D721Med (cell line): ENCODE measurements around the gene NOL11.
"Not testable (repeated sequence)": the region's sequence is repeated elsewhere in the genome, so short reads cannot be mapped to it uniquely, and the experiment has no call there.

Experiments
- DNase-seq: peaks from one replicate; pipeline ENCODE4 v3.0.0; 2011; ENCODE audit warnings: low spot score; ENCODE audit not compliant: insufficient read length
- FAIRE-seq: peaks from 2 replicates; lab custom pipeline; 2011; peaks lifted over from hg19 to GRCh38; lab: Jason Lieb, UNC
- TF ChIP-seq, protein P1 (sequence below): IDR thresholded peaks from 2 replicates; pipeline ENCODE4 v1.5.1; 2012; ENCODE audit warnings: mild to moderate bottlenecking, control low read depth; ENCODE audit not compliant: insufficient read depth; ENCODE audit errors: missing control alignments

NOL11 gene

DNA sequence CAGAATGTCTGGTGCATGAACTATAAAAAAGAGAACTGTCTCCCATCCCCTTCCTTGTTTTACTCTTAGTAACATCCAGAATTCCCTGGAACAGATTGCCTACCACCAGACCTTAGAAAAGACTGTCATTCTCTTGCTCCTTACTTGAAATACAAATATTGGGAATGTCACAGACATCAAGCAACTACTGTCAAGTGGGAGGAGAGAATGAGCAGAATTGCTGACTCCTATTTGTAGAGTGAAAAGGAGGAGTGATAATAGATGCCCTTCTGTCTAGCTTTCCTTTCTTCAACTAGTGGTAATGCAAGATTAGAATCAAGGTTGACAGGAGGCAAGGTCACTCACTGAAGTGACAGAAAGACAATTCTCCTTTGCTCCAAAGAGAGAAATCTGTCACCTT is 23.9 kb upstream of the NOL11 start:
- TF ChIP-seq, protein P1, sequence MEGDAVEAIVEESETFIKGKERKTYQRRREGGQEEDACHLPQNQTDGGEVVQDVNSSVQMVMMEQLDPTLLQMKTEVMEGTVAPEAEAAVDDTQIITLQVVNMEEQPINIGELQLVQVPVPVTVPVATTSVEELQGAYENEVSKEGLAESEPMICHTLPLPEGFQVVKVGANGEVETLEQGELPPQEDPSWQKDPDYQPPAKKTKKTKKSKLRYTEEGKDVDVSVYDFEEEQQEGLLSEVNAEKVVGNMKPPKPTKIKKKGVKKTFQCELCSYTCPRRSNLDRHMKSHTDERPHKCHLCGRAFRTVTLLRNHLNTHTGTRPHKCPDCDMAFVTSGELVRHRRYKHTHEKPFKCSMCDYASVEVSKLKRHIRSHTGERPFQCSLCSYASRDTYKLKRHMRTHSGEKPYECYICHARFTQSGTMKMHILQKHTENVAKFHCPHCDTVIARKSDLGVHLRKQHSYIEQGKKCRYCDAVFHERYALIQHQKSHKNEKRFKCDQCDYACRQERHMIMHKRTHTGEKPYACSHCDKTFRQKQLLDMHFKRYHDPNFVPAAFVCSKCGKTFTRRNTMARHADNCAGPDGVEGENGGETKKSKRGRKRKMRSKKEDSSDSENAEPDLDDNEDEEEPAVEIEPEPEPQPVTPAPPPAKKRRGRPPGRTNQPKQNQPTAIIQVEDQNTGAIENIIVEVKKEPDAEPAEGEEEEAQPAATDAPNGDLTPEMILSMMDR: no peak
- no peak for FAIRE-seq
- no peak for DNase-seq

DNA sequence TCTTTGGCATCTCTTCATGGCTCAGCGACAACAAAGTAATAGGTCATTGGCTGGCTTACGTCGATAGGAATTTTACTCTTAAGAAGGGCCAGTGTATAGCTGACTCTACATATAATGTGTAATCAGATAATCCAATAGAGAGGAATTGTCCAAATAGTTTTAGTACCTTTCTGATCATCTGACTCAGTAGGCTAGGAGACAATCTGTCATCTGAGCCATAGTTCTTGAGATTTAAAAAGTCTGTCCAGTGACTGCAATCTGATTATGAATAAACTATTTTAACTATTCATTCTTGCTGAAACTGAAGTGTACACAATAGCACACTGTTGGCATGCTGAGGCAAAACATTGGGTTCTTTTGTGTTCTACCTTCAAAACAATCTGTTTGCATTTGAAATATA is 21.4 kb upstream of the NOL11 start:
- DNase-seq (no peak), FAIRE-seq (no peak)
- TF ChIP-seq, protein P1: no peak

DNA sequence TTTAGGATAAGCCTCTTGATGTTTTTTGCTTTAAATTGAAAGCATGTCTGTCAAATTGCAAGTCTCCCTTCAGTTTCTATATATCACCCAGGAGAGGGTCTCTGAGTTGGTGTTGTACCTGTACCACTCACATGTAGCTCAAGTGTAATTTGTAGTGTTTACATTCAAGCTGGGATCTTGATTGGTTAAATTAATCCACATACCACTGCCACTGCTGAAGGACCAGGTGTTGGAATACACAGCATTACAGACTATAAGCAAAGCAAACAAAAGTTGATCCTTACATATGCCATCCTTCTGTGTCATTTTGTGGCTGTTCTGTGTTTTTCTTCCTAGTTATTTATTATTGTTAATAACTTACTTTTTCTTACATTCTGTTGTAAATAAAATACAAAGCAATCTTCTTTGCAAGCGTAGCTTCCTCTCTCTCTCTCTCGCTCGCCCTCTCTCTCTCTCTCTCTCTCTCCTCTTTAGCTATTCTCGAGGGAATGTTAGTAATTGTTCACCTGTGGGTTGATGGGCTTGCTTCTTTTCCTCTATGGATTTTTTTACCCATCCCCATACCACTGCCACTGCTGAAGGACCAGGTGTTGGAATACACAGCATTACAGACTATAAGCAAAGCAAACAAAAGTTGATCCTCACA is 20.8 kb upstream of the NOL11 start:
- no peak for FAIRE-seq
- no peak for DNase-seq

DNA sequence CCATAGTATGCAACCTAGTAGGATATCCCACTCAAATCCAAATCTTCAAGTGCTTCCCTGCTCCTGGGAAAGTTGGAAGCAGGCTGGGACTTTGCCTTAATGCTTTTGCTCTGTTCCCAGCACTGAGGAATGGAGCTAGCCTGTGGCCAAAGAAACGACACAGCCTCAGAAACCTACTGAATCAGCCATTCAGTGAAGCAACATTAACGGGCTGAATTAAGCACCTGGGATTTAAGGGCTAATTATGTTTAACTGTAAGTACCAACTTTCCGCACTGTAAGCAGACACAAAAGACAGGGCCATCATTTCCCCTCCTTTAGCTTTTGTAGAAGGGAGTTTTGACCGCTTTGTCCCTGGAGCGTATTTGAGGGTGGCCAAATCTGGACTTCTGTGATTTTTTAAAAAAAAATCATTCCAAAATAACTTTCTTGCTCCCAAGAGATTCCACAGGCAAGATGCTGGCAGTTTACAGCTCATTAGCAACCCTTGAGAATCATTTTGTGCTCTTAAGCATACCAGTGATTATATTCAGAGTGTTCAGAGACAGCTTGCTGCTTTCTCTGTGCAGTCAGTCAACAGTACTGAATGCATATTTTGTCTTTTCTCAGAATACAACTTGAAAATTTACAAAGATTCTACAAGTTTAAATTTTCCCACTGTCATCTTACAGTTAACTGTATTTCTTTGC is 17.6 kb upstream of the NOL11 start:
- DNase-seq: no peak
- no peak for FAIRE-seq
- TF ChIP-seq, protein P1: no peak

More for the DNA sequence above, 20.8 kb upstream of the NOL11 start:
- TF ChIP-seq, protein P1: no peak

DNA sequence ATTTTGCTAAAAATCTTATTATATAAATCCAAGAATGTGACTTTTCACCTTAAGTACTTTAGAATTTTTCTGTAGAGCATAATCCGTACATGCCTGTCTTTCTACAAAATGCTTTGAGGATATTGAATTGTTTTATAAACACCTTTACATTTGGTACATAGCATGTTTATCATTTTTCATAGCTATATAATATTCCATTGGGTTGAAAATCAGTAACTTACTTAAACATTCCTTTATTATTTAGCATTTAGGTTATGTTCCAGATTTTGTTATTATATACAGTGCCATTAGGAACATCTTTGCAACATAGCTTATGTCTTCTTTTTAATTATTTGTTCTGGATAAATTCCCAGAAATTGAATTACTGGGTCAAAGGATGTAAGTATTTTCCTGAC is 17.0 kb upstream of the NOL11 start:
- FAIRE-seq (no peak), DNase-seq (no peak)
- TF ChIP-seq, protein P1: no peak

DNA sequence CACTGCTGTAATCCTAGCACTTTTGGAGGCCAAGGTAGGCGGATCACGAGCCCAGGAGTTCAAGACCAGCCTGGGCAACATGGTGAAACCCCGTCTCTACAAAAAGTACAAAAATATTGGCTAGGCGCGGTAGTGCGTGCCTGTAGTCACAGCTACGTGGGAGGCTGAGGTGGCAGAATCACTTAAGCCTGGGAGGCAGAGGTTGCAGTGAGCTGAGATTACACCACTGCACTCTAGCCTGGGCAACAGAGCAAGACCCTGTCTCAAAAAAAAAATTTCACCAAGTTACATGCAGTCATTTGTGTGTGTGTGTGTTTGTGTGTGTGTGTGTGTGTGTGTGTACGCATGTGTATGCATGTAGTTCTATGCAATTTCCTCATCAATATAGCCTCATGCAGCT is 14.9 kb upstream of the NOL11 start:
- FAIRE-seq, DNase-seq: not testable (repeated sequence)

DNA sequence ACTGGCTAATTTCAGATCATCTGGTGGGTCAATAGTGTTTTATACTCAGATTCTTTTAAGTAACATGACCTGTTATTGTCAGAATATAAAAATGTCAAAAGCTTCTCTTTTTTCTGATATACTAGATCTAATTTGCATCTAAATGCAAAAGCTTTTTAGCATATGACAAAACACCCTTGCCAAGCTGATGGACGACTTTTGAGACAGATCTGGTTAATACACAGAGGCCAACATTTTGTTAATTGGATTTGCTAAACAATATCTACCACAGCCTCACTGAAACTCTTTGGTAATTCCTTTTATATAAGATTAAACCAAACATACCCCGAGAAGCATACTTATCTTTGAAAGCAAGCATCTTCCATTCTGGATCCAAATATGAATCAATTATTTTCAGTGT is 10.3 kb upstream of the NOL11 start:
- TF ChIP-seq, protein P1: no peak
- no peak for FAIRE-seq
- DNase-seq: no peak

DNA sequence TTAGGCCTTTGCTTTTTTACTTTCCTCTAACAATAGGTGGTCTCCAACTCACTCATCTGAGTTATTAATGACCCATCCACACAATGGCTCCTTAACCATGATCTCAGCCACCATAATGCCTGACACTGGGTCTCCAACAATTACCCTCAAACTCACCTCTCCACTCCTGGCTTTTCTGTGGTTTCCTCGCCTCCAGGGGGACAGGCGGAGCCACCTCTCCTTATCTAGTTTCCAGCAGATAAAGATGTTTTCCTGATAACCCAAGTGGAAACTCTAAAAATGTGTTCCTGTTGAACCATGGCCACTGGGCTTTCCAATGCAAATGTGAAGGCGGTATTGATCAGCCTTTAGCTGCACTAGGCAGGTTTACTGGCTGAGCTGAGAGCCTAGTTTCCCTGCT is 9.4 kb upstream of the NOL11 start:
- TF ChIP-seq, protein P1: no peak
- DNase-seq (no peak), FAIRE-seq (no peak)
